Measurements from ENCODE around the gene SLC12A9. TPM values are rescaled to one million over a fixed set of nuclear protein-coding genes. Genes with fewer than 3 reads are reported as not detected.

The SLC12A9 gene
- total and polyA plus RNA-seq, 2 of the 8 experiments (the other 6 are each of a cell fraction or from before 2014, with no cell fraction given): 31.4 to 40.1 TPM

- Histone ChIP-seq H2AFZ (ENCODE audit: low read length) (no peak overlapping the region), H3K79me1 (ENCODE audit: low read depth, low read length) (no peaks in the 10 kb centered on the region), H2AK5ac (ENCODE audit: low read depth, low read length) (no peak overlapping the region), H2BK20ac (ENCODE audit: low read length) (no peak overlapping the region), H3K27ac (ENCODE audit: low read depth, low read length) (no peak overlapping the region), H2BK12ac (ENCODE audit: low read depth, low read length) (no peak overlapping the region), H3K36me3 (ENCODE audit: control insufficient read depth in 2 of 4, insufficient read depth in 4 of 4, low read length in 3 of 4) (no peaks in the 10 kb centered on the region), H3K23me2 (ENCODE audit: low read depth, low read length) (peaks cover 3% of the 10 kb centered on the region; the same call in 1 of the 2 replicates), H3K4me3 (ENCODE audit: extremely low read depth in 1 of 4, insufficient read depth in 2 of 4, low read depth in 3 of 4, low read length in 4 of 4) (no peak overlapping the region), H3K9ac (replicated peaks in 1 of 4; ENCODE audit: extremely low read depth in 1 of 4, low read depth in 3 of 4, low read length in 3 of 4) (no peak overlapping the region), H4K8ac (ENCODE audit: extremely low read depth, insufficient read depth, low read length) (no peak overlapping the region; the same call in 1 of the 2 replicates), H3K14ac (ENCODE audit: insufficient read length) (no peak overlapping the region), H3K18ac (ENCODE audit: extremely low read depth, low read length) (no peak overlapping the region), H2BK5ac (ENCODE audit: low read depth, low read length) (no peak overlapping the region), H3K4ac (replicated peaks; ENCODE audit: insufficient read length, low read depth, low read length) (no peak overlapping the region), H3K27me3 (replicated peaks in 1 of 4; ENCODE audit: control insufficient read depth in 3 of 4, extremely low read depth in 1 of 4, insufficient read depth in 3 of 4, low read length in 3 of 4) (no peaks in the 10 kb centered on the region), H3K4me1 (replicated peaks in 1 of 4; ENCODE audit: control insufficient read depth in 3 of 4, insufficient read depth in 4 of 4, low read length in 3 of 4) (peaks cover 3 to 8% (median 7%) of the 10 kb centered on the region in 4 experiments), H3K79me2 (ENCODE audit: control insufficient read depth in 1 of 2, insufficient read depth in 2 of 2, low read length in 2 of 2) (no peaks in the 10 kb centered on the region), H3K9me3 (ENCODE audit: insufficient read depth in 2 of 2, low read depth in 1 of 2, low read length in 1 of 2) (no peaks in the 10 kb centered on the region), H4K91ac (replicated peaks; ENCODE audit: insufficient read length, low read length) (no peak overlapping the region), H3K23ac (ENCODE audit: insufficient read length) (no peak overlapping the region), H4K5ac (ENCODE audit: insufficient read length, low read depth, low read length) (no peak overlapping the region), H3K56ac (replicated peaks; ENCODE audit: insufficient read length, low read depth, low read length) (no peak overlapping the region), H3K4me2 (ENCODE audit: insufficient read depth in 1 of 2, low read depth in 2 of 2, low read length in 2 of 2) (no peak overlapping the region), H4K20me1 (replicated peaks in 1 of 2; ENCODE audit: control insufficient read depth in 1 of 2, insufficient read depth in 2 of 2, low read length in 2 of 2) (no peaks in the 10 kb centered on the region), H2BK120ac (replicated peaks; ENCODE audit: low read depth, low read length) (no peak overlapping the region), H2BK15ac (ENCODE audit: low read length) (no peak overlapping the region)
- DNase-seq (ENCODE audit: low read depth in 1 of 2, low spot score in 2 of 2) (no peak), FAIRE-seq (no peak)
- TF ChIP-seq HDAC2 (IDR thresholded peaks at IDR 0.05; ENCODE audit: borderline replicate concordance in 1 of 2, low read depth in 2 of 2, low read length in 2 of 2): no peak
- no peak for TF ChIP-seq JUND (IDR thresholded peaks at IDR 0.05; ENCODE audit: low read length)
- ChIA-PET CTCF (ENCODE audit: partially characterized antibody) (interaction anchor here (0.9 kb wide), 1 partner anchor 13 kb away, joined by 3 read pairs; the partner anchor contains the start of gene EPHB4), POLR2A (ENCODE audit: partially characterized antibody) (no interaction called here)
- 71% methylated on average over 8 of the region's 8 CpGs; no CpG with 5 or more reads in 1 of the 2 experiments for WGBS, 2 experiments (ENCODE audit: extremely low coverage in 1 of 2, insufficient coverage in 1 of 2, insufficient read length in 1 of 2, insufficient replicate concordance in 2 of 2, low coverage in 1 of 2, low lambda C conversion rate in 2 of 2, missing lambda C conversion rate in 1 of 2)
Measured at GRCh38 chr7:100840470-100841100, 11.9 kb upstream of the SLC12A9 start.
